ENCODE measurements around the gene FBN1. TPM values are rescaled to one million over a fixed set of nuclear protein-coding genes. Genes with fewer than 3 reads are reported as not detected.

Gene FBN1
- total and polyA plus RNA-seq, 8 donors: 1.5 to 35.2 (median 5.2) TPM

DNA sequence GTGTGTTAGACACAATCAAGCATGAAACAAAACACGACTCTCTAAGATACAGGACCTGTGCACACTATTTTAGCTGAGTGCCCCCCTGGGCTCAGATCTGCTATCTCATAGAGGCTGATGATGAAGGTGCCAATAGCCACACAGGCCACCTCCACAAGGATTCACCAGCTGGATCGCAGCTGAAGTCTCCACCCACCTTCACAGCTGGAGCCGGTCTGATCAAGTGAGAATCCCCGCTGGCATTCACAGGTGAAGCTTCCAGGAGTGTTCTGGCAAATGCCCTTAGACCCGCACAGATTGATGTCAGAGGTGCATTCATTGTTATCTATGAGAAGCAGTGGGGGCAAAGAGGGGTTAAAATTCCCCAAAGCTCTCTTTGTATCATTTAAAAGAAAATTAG lies 224.1 kb downstream of the FBN1 start:
- Histone ChIP-seq H3K27me3 (no peaks in the 10 kb centered on the region), H3K4me3 (no peak overlapping the region), H3K9me3 (no peaks in the 10 kb centered on the region), H3K4me1 (no peaks in the 10 kb centered on the region), H3K27ac (no peak overlapping the region), H3K36me3 (no peaks in the 10 kb centered on the region)
- DNase-seq (no peak), ATAC-seq (no peak), FAIRE-seq (no peak)
- no peak for TF ChIP-seq CTCF (IDR thresholded peaks at IDR 0.05)
- 71 to 75% methylated on average over 5 of the region's 5 CpGs for WGBS, 2 donors
- intact Hi-C loops (cut with DNase I): no loop called here

GRCh38 chr15:48419896-48420295 lies 225.6 kb downstream of the FBN1 start:
- Histone ChIP-seq H3K27ac (no peak overlapping the region), H3K27me3 (no peaks in the 10 kb centered on the region), H3K4me1 (no peaks in the 10 kb centered on the region), H3K4me3 (no peak overlapping the region), H3K36me3 (no peaks in the 10 kb centered on the region), H3K9me3 (no peaks in the 10 kb centered on the region)
- 86 to 92% methylated on average over 2 of the region's 2 CpGs for WGBS, 2 donors
- intact Hi-C loops (cut with DNase I): no loop called here
- ATAC-seq (no peak), FAIRE-seq (no peak), DNase-seq (no peak)
- no peak for TF ChIP-seq CTCF (IDR thresholded peaks at IDR 0.05)

- WGBS, 2 donors: 22 to 25% methylated on average over 3 of the region's 3 CpGs
- no peak for TF ChIP-seq CTCF (IDR thresholded peaks at IDR 0.05)
- no peak overlapping the region for H3K4me3 ChIP-seq
- no peak overlapping the region for H3K27ac ChIP-seq
- FAIRE-seq: no peak
- H3K4me1 ChIP-seq: no peaks in the 10 kb centered on the region
- DNase-seq: no peak
- no peaks in the 10 kb centered on the region for H3K9me3 ChIP-seq
- H3K27me3 ChIP-seq: no peaks in the 10 kb centered on the region
- ATAC-seq: no peak
- intact Hi-C loops (cut with DNase I): no loop called here
- H3K36me3 ChIP-seq: no peaks in the 10 kb centered on the region
These were observed 227.2 kb downstream of the FBN1 start for GRCh38 chr15:48418343-48418742.

DNA sequence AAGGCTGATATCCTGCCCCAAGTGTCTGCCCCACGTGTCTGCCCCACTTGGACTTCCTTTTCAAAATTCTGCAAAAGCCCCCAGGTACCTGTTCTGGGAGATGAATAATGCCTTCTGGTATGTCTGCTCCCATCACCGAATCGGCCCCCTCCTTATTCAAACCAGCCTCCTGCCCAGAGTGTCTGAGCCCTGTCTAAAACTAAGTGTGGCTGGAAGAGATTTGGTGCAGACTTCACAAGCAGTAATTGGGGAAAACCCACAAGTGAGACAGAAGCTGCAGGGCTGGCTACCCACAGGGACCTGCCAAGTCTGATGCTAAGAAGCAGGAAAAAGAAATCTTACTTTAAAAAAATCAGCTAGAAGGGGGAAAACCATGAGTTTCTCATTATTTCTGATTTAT lies 229.2 kb downstream of the FBN1 start:
- no peak overlapping the region for H3K27ac ChIP-seq
- H3K4me1 ChIP-seq: no peaks in the 10 kb centered on the region
- H3K36me3 ChIP-seq: no peaks in the 10 kb centered on the region
- H3K9me3 ChIP-seq: no peaks in the 10 kb centered on the region
- intact Hi-C loops (cut with DNase I): no loop called here
- ATAC-seq: no peak
- 83 to 85% methylated on average over 3 of the region's 3 CpGs for WGBS, 2 donors
- no peak for FAIRE-seq
- no peak for TF ChIP-seq CTCF (IDR thresholded peaks at IDR 0.05)
- no peak overlapping the region for H3K4me3 ChIP-seq
- no peaks in the 10 kb centered on the region for H3K27me3 ChIP-seq
- no peak for DNase-seq

GRCh38 chr15:48415036-48415886 lies 230.2 kb downstream of the FBN1 start:
- TF ChIP-seq CTCF (IDR thresholded peaks at IDR 0.05): no peak
- Histone ChIP-seq H3K27ac (no peak overlapping the region), H3K27me3 (no peaks in the 10 kb centered on the region), H3K36me3 (no peaks in the 10 kb centered on the region), H3K4me3 (no peak overlapping the region), H3K4me1 (no peaks in the 10 kb centered on the region), H3K9me3 (no peaks in the 10 kb centered on the region)
- DNase-seq (no peak), ATAC-seq (no peak), FAIRE-seq (no peak)
- intact Hi-C loops (cut with DNase I): no loop called here
- 87 to 88% methylated on average over 15 of the region's 15 CpGs for WGBS, 2 donors

Measured in pancreas (tissue), 10 donors.